ENCODE results near the gene GMDS. TPM values are rescaled to one million over a fixed set of nuclear protein-coding genes. Genes with fewer than 3 reads are reported as not detected.

GMDS gene
- total and polyA plus RNA-seq, 2 experiments from 2014 or later = 3.0 to 12.6 TPM

GRCh38 chr6:1773700-1774099 lies 471.7 kb downstream of the GMDS start:
- no peak for DNase-seq
- Histone ChIP-seq H3K4me3 (no peak overlapping the region), H3K9ac (no peak overlapping the region), H3K4me2 (ENCODE audit: unreplicated experiment) (no peak overlapping the region), H3K79me2 (ENCODE audit: insufficient read depth) (no peaks in the 10 kb centered on the region), H3K27ac (no peak overlapping the region), H2AFZ (no peak overlapping the region), H3K36me3 (ENCODE audit: low read depth) (no peaks in the 10 kb centered on the region), H3K9me2 (ENCODE audit: insufficient read depth) (no peaks in the 10 kb centered on the region), H3K27me3 (replicated peaks; ENCODE audit: insufficient read depth) (no peaks in the 10 kb centered on the region), H3K9me3 (ENCODE audit: low read depth) (no peaks in the 10 kb centered on the region), H4K20me1 (ENCODE audit: insufficient read depth) (no peaks in the 10 kb centered on the region), H3F3A (ENCODE audit: insufficient read depth) (peaks cover 22% of the 10 kb centered on the region), H3K4me1 (ENCODE audit: insufficient read depth) (peaks cover 18% of the 10 kb centered on the region)
- TF ChIP-seq EZH2 (IDR thresholded peaks at IDR 0.05; ENCODE audit: insufficient read depth, poor library complexity, severe bottlenecking) (no peak), EZH2phosphoT487 (IDR thresholded peaks at IDR 0.05; ENCODE audit: insufficient read depth, low read depth) (no peak)
- in situ Hi-C loops (cut with MboI) = no loop called here
- WGBS, 2 experiments (ENCODE audit: low coverage in 1 of 2, low lambda C conversion rate in 2 of 2, missing lambda C conversion rate in 2 of 2) = 98% methylated on average over 2 of the region's 2 CpGs

- in situ Hi-C loops (cut with MboI) = no loop called here
- TF ChIP-seq EZH2phosphoT487 (IDR thresholded peaks at IDR 0.05; ENCODE audit: insufficient read depth, low read depth) = no peak
- TF ChIP-seq EZH2 (IDR thresholded peaks at IDR 0.05; ENCODE audit: insufficient read depth, poor library complexity, severe bottlenecking) = no peak
- peak overlapping the region; percentile 33 for H3K4me2 ChIP-seq (ENCODE audit: unreplicated experiment)
Observed at GRCh38 chr6:1770968-1771723, 474.3 kb downstream of the GMDS start.

GRCh38 chr6:1770435-1770843 lies 475.0 kb downstream of the GMDS start:
- Histone ChIP-seq H3K9me3 (ENCODE audit: low read depth) (no peaks in the 10 kb centered on the region), H3K27ac (no peak overlapping the region), H3K9me2 (ENCODE audit: insufficient read depth) (no peaks in the 10 kb centered on the region), H3K27me3 (replicated peaks; ENCODE audit: insufficient read depth) (no peaks in the 10 kb centered on the region), H3K4me2 (ENCODE audit: unreplicated experiment) (peak overlapping the region; percentile 33), H2AFZ (no peak overlapping the region), H3K9ac (no peak overlapping the region), H3K79me2 (ENCODE audit: insufficient read depth) (no peaks in the 10 kb centered on the region), H3K36me3 (ENCODE audit: low read depth) (no peaks in the 10 kb centered on the region), H3K4me3 (no peak overlapping the region), H4K20me1 (ENCODE audit: insufficient read depth) (no peaks in the 10 kb centered on the region), H3F3A (ENCODE audit: insufficient read depth) (peaks cover 29% of the 10 kb centered on the region), H3K4me1 (ENCODE audit: insufficient read depth) (peaks cover 41% of the 10 kb centered on the region)
- in situ Hi-C loops (cut with MboI) = no loop called here
- DNase-seq = peak; percentile 33
- TF ChIP-seq EZH2phosphoT487 (IDR thresholded peaks at IDR 0.05; ENCODE audit: insufficient read depth, low read depth) (no peak), EZH2 (IDR thresholded peaks at IDR 0.05; ENCODE audit: insufficient read depth, poor library complexity, severe bottlenecking) (no peak)
- 80 to 91% methylated on average over 7 of the region's 7 CpGs for WGBS, 2 experiments (ENCODE audit: low coverage in 1 of 2, low lambda C conversion rate in 2 of 2, missing lambda C conversion rate in 2 of 2)

More at GRCh38 chr6:1770968-1771723, 474.3 kb downstream of the GMDS start:
- peaks cover 29% of the 10 kb centered on the region for H3F3A ChIP-seq (ENCODE audit: insufficient read depth)
- H3K27ac ChIP-seq = no peak overlapping the region
- peak; percentile 68 for DNase-seq
- WGBS, 2 experiments (ENCODE audit: low coverage in 1 of 2, low lambda C conversion rate in 2 of 2, missing lambda C conversion rate in 2 of 2) = 68 to 71% methylated on average over 5 of the region's 5 CpGs
- peaks cover 41% of the 10 kb centered on the region for H3K4me1 ChIP-seq (ENCODE audit: insufficient read depth)
- no peak overlapping the region for H2AFZ ChIP-seq
- H3K36me3 ChIP-seq (ENCODE audit: low read depth) = no peaks in the 10 kb centered on the region
- H3K9me3 ChIP-seq (ENCODE audit: low read depth) = no peaks in the 10 kb centered on the region
- no peaks in the 10 kb centered on the region for H4K20me1 ChIP-seq (ENCODE audit: insufficient read depth)
- H3K9me2 ChIP-seq (ENCODE audit: insufficient read depth) = no peaks in the 10 kb centered on the region
- H3K9ac ChIP-seq = no peak overlapping the region
- no peaks in the 10 kb centered on the region for H3K27me3 ChIP-seq (replicated peaks; ENCODE audit: insufficient read depth)
- H3K4me3 ChIP-seq = no peak overlapping the region
- no peaks in the 10 kb centered on the region for H3K79me2 ChIP-seq (ENCODE audit: insufficient read depth)

- DNase-seq = peak; percentile 89
- H3K4me1 ChIP-seq (ENCODE audit: insufficient read depth) = peaks cover 41% of the 10 kb centered on the region
- no peaks in the 10 kb centered on the region for H3K9me3 ChIP-seq (ENCODE audit: low read depth)
- whole genome bisulfite sequencing, 2 experiments (ENCODE audit: low coverage in 1 of 2, low lambda C conversion rate in 2 of 2, missing lambda C conversion rate in 2 of 2) = 16 to 18% methylated on average over 7 of the region's 7 CpGs
- no peak overlapping the region for H2AFZ ChIP-seq
- in situ Hi-C loops (cut with MboI) = no loop called here
- 0 out of 2 replicates have a peak overlapping the region, but pooled peaks have one; percentile 13 for H3K27ac ChIP-seq
- no peaks in the 10 kb centered on the region for H3K9me2 ChIP-seq (ENCODE audit: insufficient read depth)
- no peaks in the 10 kb centered on the region for H3K79me2 ChIP-seq (ENCODE audit: insufficient read depth)
- no peaks in the 10 kb centered on the region for H3K36me3 ChIP-seq (ENCODE audit: low read depth)
- peaks cover 29% of the 10 kb centered on the region for H3F3A ChIP-seq (ENCODE audit: insufficient read depth)
- H3K9ac ChIP-seq = no peak overlapping the region
- peak overlapping the region; percentile 8; the same call in 1 of the 2 replicates for H3K4me3 ChIP-seq
- peak; percentile 91 for TF ChIP-seq EZH2phosphoT487 (IDR thresholded peaks at IDR 0.05; ENCODE audit: insufficient read depth, low read depth)
- no peak for TF ChIP-seq EZH2 (IDR thresholded peaks at IDR 0.05; ENCODE audit: insufficient read depth, poor library complexity, severe bottlenecking)
- H3K27me3 ChIP-seq (replicated peaks; ENCODE audit: insufficient read depth) = no peaks in the 10 kb centered on the region
- H4K20me1 ChIP-seq (ENCODE audit: insufficient read depth) = no peaks in the 10 kb centered on the region
- H3K4me2 ChIP-seq (ENCODE audit: unreplicated experiment) = peak overlapping the region; percentile 64
Observed at GRCh38 chr6:1767481-1768246, 477.7 kb downstream of the GMDS start.
